ENCODE results near the gene C2CD2.

The C2CD2 gene

DNA sequence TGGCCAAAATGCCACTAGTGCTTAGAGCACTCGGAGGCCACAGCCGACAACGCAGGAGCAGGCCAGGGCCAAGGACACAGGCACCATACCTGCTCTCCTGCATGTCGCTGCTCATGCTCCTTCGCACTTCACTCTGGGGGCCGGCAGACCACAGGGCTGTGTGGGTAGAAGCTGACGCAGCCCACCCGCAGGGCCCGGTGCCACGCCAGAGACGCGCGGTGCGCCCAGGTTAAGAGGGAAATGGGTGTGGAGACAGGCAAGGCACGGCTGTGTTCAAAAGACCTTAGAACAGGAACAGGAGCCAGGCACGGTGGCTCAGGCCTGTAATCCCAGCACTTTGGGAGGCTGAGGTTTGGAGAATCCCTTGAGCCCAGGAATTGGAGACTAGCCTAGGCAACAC, 61.1 kb downstream of the C2CD2 start:
- TF ChIP-seq, protein P1, sequence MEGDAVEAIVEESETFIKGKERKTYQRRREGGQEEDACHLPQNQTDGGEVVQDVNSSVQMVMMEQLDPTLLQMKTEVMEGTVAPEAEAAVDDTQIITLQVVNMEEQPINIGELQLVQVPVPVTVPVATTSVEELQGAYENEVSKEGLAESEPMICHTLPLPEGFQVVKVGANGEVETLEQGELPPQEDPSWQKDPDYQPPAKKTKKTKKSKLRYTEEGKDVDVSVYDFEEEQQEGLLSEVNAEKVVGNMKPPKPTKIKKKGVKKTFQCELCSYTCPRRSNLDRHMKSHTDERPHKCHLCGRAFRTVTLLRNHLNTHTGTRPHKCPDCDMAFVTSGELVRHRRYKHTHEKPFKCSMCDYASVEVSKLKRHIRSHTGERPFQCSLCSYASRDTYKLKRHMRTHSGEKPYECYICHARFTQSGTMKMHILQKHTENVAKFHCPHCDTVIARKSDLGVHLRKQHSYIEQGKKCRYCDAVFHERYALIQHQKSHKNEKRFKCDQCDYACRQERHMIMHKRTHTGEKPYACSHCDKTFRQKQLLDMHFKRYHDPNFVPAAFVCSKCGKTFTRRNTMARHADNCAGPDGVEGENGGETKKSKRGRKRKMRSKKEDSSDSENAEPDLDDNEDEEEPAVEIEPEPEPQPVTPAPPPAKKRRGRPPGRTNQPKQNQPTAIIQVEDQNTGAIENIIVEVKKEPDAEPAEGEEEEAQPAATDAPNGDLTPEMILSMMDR (IDR thresholded peaks at IDR 0.05) = no peak

DNA sequence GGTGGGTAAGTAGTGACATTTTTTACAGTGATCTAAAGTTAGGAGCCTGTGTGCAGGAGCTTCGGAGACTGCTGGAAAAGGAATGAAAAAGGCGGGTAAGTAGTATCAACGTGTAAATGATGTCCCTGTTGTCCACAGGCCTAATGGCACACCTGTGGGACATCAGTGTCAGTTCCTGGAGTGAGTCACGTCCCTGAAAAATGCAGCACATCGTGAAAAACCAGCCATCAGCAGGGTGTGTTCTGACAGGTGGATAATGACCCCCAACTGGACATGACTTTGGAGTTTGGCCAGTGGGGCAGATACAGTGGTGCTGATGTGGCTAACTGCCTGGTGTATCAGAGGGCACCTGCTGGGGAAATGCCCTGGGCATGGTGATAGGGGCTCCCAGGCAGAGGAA, 62.7 kb downstream of the C2CD2 start:
- TF ChIP-seq, protein P1 (IDR thresholded peaks at IDR 0.05) = no peak

DNA sequence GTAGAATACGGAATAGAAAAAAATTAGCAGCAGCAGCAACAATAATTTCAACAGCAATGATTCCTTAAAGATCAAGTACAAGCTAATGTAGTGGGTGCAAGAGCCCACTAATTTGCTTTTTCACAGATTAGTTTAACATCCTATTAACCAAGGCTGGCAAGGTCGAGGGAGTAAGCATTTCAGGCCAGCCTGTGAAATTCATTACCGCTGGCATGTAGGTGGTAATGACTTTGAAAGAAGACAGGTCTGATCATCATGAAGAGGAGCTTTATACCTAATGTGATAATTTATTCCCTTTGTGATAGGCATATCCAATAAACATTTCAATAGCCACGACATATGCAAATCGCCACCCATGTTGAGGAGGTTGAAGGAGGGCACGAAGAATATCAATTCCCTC, 63.5 kb downstream of the C2CD2 start:
- TF ChIP-seq, protein P1 (IDR thresholded peaks at IDR 0.05) = no peak

DNA sequence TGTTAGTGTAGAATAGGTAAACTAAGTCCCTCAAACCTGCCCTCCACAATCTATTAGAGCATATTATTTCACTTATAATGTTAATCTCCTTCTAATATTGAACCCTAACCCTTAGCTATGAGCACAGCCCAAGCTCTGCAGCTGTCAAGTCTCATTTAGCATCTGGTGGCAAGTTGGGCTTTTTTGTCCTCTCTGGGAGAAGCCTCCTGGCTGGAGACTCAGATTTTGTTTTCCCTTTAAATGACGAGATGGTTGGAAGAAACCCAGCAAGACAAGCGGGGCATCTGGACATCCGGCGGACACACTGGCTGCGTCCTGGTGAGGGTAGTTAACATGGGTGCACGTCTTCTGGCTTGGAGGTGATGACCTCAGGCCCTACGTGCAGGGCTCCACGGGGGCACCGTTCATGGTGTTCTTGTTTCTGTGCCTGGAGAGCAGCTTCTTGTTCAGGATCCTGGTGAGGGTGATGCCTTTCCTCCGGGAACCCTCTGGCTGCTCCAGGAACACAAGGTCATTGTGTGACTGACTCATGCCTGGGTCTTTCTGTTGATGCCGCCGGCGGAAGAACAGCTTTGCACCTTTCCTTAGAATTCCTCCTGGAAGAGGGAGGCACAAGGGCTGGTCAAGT, 65.0 kb downstream of the C2CD2 start:
- TF ChIP-seq, protein P1 (IDR thresholded peaks at IDR 0.05) = no peak

DNA sequence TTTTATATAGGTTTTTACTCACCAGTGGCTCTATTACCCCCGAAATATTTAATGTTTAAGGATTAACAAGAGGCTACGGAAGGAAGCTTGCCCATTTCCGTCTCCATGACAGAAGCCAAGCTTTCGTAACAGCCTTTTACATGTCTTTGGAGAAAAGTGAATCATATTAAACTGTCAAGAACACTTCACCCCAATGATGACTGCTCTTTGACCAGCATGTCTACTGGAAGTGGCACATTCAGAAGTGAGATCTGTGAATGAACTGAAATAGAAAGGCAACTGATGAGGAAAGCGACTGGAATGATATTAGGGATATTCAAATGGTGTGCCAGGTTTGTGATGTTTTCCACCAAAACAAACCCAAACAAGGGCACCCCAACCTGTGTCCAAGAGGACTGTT, 66.2 kb downstream of the C2CD2 start:
- TF ChIP-seq, protein P1 (IDR thresholded peaks at IDR 0.05) = no peak

DNA sequence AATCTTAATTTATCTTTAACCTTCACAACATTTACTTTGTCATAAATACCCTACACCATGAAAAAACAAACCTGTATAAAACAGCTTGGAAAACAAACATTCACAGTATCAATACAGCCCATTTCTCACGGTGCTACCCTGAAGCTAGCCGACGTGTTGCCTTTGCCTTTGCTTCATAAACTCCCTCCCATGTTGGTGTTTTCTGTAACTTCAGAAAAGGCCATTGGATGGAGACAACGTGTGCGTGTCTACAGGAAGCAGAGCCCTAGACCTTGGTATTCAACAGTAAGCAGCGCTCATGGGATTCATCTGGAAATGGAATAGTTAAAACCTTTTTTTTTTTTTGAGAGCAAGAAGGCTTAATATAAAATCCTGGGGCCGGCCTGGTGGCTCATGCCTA, 67.5 kb downstream of the C2CD2 start:
- TF ChIP-seq, protein P1 (IDR thresholded peaks at IDR 0.05) = no peak

DNA sequence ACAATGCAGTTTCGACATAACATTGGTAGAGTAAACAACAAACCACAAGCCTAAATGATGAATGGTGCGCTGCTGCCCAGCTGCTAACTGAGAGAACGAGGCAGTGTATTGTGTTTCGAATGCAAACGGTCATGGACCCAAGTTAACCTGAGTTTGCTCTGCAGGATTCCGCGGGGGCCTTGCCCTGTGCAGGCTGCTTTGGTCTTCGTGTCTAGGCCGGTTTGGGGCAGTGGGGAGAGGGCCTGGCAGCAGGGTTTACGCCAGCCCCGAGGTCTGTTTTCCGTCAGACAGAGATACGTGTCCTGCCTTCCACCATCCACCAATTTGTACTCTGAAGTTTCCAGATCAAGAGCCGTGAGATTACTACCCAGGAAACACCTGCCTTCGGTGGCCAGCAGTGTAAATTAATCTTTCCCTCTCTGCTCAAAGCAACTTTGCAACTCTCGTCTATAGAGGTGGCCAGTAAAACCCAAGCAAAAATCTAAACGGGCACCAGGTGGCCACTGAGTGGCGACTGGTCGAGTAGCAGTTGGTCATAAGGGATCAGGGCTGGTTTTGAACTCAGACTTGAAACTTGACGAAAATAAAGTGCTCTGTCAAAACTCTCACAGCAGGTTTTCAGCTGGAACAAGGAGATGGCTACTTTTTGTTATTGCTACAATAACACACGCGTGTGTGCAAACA, 68.3 kb downstream of the C2CD2 start:
- TF ChIP-seq, protein P1 (IDR thresholded peaks at IDR 0.05) = no peak
